HG02678 (cell line): Measurements from ENCODE around the gene SPATA13.
"Not testable (repeated sequence)": the region's sequence is repeated elsewhere in the genome, so short reads cannot be mapped to it uniquely, and the experiment has no call there.

Experiments
- ATAC-seq: cut with Tn5 transposase; IDR thresholded peaks from one replicate; pipeline ENCODE4 v1.9.1; 2021; ENCODE audit warnings: mild to moderate bottlenecking, moderate library complexity; ENCODE audit not compliant: unreplicated experiment

SPATA13 gene

DNA sequence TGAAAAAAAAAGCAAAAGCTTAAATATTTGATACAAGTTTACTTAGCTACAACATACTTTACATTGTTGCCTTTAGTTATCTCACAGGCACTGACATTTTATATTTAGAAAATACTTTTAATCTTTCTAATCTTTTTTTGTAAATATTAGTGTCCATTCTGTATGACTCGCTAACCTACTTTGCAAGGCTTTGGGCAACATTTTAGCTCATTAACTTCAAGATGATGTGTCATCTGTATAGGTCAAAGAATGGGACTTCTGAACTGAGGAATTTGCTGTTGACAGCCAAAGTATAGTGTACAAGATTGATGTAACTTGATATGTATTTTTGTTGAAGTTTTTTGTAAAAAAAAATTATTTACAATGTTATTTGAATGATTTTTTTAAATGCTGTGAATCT, 146.1 kb downstream of the SPATA13 start:
- no peak for ATAC-seq

DNA sequence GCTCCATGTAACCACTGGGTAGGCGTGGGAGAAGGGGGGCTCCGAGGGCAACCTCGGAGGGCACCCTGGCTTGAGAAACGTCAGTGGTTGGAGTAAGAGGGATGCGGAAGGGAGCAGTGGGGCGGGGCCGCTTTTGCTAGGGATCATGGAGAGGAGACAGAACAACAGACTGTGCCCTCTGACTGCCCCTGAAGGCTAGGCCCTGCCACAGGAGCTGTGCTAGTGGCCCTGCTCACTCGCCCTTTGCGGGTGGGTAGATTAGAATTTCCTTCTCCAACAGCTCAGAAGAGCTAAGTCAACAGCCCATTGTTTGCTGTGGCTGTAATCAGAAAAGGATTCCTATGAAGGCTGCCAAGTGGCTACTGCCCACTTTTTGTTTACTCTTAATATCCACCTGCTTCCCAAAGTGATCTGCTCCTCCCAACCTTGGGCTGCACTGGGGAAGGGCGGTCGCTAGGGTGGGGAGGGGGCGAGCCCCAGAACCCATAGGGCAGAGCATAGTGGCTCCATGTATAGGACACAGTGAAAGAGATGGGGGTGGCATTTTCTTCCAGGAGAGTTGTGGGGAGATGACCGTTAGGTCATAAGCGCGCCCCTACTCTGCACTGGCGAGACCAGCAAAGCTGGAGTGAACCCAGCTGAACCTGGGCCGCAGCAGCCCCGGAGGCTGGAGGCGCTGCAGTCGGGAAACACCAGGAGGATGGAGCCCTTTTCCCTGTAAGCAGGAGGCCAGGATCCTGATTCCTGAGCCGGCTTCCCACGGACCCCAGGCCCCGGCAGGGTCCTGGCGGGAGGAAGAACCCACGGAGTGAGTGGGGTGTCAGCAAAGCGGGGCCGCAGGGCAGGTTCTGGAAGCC, 146.9 kb downstream of the SPATA13 start:
- ATAC-seq, result no peak

DNA sequence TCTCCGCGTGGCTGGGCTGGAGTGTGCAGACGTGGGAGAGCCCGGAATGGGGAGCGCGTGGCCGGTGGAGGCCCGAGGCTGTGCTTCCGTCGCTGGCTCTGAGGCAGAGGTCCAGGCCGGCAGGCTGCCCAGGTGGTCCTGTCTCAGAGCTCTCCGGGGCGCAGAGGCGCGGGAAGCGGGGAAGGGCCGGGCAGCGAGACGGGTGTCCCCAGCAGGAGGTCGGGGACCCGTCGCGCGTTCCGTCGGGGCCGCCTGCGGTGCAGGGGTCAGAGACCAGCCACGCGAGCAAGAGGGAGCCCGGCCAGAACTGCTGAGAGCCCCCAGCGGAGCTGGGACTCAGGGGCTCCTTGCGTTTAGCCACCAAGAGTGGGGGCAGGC, 147.5 kb downstream of the SPATA13 start:
- ATAC-seq, result no peak

DNA sequence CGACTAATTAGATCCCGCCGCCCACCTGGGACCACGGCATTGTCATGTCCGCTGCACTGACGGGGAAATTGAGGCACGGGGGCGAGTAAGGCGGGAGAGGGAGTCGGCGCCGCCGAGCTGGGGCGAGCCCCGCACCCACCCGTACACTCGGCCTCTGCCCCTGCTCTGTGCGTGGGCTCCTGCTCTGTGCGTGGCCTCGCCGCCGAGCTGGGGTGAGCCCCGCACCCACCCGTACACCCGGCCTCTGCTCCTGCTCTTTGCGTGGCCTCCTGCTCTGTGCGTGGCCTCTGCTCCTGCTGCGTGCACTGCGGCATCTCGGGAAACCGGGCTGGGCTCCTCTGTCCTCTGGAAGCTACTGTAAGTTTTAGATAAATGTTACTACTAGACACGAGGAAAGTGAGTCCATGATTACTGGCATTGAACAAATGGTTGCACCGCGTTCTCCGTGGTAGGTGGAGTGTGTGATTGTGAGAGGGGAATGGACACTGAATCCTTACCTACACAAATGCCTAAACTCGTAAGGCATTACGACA, 148.0 kb downstream of the SPATA13 start:
- no peak for ATAC-seq

DNA sequence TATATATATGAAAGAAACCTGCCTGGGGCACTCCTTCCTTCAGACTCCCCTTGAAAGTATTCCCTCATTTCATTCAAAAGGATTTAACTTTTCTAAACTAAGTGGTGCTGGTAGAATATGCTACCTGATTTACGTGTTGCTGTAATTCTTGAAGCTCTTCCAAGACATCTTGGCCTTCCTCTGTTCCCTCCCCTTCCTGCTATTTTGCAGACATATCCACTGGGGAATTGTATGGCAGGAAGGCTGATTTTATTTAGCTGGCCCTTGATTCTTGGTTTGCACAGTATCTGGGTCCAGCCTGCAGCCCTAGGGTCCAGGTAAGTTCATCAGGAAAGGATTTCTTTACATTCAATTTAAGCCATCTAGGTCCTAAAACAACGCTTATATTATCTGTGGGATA, 148.8 kb downstream of the SPATA13 start, which contains the start of gene C1QTNF9:
C1QTNF9 (plus strand) TSS at position 281 of the 400 bp plus-strand sequence. CDS start 6,424 bp downstream, outside the sequence.
- ATAC-seq, result not testable (repeated sequence)

DNA sequence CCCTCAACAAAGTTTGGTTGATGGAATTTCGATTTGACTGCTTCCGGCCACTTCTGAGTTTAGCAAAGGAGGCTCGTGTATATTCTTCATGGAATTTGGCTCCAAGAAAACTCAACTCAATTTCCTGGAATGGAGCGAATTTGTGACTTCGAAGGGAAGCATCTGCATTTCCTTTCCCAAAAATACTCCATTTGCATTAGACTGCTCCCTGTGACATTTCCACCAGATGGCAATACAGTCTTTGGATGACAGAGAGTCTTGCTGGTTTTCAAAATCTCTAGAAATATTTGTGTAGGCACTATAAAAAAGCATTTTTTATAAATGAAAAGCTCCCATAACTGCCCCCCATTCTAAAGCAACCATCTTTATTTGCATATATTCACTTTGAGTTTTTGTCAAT, 152.9 kb downstream of the SPATA13 start:
- ATAC-seq, result no peak

DNA sequence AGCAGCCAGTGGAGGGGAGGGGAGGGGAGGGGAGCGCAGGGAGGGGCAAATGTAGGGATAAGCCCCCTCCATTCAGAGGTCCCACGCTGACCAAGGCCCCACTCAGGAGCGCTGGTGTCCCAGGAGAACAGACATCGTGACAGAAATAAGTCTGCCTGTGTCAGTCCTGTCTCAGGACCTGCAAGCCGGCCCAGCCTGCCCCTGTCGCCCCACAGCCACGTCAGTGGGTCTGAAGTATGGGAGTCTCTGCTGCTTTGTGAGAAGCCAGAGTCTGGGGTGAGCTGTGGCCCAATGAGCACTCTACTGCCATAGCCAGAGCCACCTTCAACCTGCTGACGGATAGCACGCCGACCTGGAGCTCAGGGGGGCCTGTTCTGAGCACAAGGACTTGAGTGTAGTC, 157.3 kb downstream of the SPATA13 start:
- ATAC-seq, result not testable (repeated sequence)

DNA sequence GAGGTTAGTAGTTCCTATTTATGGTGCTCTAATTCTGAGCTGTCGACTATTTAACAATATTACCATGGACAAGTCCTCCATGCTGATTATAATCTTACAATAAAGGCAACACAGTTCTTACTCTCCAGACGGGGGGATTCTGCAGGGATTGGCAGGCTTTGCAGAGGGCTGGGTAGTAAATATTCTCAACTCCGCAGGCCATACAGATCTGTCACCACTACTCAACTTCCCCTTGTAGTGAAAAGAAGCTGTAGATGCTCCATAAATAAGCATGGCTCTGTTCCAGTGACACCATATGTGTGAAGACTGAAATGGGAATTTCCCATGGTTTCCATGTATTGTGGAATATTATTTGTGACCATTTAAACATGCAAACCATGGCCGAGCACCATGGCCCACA, 158.4 kb downstream of the SPATA13 start:
- ATAC-seq, result not testable (repeated sequence)

DNA sequence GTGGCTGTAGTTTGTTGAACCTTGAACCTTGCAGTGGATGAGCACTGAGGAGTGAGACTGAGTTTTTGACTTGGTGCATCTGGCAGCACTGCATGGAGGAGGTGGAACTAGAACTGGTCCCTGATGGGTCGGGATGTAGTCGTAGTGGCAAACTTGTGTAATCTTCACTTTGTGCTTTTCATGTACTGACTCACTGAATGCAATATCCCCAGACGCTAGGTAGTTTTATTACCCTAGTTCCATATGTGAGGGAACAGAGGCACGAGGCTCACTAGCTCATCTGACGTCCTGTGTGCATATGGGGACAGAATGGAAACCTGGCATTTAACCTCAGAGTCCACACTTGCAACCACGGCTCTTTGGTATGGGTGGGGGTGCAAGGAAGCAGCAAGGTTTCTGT, 159.1 kb downstream of the SPATA13 start:
- not testable (repeated sequence) for ATAC-seq

DNA sequence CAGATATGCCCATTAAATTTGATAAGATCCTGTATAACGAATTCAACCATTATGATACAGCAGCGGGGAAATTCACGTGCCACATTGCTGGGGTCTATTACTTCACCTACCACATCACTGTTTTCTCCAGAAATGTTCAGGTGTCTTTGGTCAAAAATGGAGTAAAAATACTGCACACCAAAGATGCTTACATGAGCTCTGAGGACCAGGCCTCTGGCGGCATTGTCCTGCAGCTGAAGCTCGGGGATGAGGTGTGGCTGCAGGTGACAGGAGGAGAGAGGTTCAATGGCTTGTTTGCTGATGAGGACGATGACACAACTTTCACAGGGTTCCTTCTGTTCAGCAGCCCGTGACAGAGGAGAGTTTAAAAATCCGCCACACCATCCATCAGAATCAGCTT, 160.9 kb downstream of the SPATA13 start:
- not testable (repeated sequence) for ATAC-seq

DNA sequence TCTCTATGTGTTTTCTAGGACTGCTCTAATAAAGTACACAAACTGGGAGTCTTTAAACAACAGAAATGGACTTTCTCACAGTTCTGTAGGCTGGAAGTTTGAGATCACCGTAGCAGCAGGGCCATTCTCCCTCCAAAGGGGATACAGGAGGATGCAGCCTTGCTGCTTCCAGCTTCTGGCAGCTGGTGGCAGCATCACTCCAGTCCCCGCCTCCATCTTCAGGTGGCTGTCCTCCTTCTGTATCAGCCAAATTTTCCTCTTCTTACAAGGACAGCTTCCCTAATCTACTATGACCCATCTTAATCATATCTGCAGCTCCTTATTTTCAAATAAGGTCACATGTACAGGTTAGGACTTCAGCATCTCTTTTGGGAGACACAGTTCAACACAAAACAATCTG, 161.9 kb downstream of the SPATA13 start:
- not testable (repeated sequence) for ATAC-seq

DNA sequence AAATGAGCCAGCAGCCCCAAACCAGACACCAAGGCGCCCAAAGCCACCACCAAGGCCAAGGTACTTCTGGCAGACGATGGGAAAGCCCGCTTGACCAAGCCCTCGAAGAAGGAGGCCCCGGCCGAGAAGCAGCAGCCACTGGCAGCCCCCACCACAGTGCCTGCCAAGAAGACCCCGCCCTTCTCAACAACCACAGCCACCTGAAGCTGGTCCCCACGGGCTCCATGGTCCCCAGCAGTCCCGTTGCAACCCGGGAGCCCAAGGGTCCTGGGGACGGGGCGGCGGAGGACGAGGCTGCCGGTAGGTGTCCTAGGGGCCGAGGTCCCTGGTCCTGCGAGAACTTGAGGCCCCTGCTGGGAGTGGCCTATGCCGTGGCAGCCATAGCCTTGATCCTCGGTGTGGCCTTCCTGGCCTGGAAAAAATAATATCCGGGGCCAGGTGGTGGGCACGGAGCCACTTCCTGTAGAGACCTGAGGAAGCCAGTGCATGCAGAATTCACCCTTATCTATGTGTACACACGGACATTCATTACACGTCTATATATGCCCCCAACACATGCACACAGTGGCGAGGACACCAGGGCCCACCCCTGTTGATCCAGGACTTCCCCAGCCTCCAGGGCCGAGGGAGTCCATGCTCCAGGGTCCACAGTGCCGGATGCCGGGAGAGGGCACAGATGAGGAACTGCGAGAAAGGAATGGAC, 162.7 kb downstream of the SPATA13 start:
- ATAC-seq, result no peak

DNA sequence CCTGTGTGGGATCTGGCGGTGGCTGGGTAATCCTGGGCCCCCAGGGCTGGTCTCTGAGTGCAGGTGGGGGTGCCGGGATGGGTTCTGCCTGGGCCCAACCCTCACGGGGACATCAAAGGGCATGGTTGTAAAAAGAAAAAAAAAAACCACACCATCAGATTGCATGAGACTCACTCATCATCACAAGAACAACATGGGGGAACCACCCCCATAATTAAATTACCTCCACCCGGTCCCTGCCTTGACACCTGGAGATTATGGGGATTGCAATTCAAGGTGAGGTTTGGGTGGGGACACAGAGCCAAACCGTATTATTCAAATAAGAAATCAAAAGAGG, 163.2 kb downstream of the SPATA13 start:
- no peak for ATAC-seq

DNA sequence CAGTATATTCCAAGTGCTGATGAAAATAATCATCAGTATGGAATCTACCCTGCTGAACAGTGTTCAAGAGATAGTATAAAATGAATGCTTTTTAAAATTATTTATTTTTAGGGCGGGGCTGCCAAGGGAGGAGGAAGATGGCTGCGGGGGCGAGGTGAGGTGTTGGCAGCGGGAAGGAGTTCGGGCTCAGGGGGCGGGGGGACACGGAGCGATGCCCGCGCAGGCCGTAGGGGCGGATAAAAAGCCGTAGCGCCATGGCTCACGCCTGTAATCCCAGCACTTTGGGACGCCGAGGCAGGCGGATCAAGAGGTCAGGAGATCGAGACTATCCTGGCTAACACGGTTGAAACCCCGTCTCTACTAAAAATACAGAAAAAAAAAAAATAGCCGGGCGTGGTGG, 167.1 kb downstream of the SPATA13 start:
- ATAC-seq, result not testable (repeated sequence)

DNA sequence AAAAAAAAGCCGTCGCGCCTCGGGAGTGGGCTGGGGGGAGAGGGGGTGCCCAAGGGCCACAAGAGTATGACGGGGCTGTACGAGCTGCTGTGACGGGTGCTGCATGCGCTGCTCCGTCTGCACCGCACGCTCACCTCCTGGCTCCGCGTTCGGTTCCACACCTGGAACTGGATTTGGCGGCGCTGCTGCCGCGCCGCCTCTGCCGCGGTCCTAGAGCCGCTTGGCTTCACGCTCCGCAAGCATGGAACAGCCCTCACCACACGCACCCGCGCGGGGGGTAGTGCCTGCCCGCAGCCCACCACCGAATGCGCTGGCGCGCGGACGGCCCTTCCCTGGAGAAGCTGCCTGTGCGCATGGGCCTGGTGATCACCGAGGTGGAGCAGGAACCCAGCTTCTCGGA, 167.6 kb downstream of the SPATA13 start:
- ATAC-seq, result no peak

DNA sequence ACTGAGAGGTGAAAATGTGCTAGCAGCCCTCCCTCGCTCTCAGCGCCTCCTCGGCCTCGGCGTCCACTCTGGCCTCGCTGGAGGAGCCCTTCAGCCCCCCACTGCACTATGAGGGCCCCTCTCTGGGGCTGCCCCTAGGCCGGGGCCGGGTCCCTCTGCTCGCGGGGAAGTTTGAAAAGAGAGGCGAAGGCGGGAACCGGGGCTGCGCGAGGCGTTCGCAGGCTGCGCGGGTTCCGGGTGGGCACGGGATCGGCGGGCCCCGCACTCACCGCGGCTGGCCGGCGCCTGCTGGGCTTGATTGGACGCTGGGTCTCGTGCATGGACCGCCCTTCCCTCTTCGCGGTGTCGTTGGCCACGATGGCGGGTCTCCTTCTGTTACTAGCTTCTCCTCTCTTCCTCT, 178.2 kb downstream of the SPATA13 start:
- no peak for ATAC-seq

DNA sequence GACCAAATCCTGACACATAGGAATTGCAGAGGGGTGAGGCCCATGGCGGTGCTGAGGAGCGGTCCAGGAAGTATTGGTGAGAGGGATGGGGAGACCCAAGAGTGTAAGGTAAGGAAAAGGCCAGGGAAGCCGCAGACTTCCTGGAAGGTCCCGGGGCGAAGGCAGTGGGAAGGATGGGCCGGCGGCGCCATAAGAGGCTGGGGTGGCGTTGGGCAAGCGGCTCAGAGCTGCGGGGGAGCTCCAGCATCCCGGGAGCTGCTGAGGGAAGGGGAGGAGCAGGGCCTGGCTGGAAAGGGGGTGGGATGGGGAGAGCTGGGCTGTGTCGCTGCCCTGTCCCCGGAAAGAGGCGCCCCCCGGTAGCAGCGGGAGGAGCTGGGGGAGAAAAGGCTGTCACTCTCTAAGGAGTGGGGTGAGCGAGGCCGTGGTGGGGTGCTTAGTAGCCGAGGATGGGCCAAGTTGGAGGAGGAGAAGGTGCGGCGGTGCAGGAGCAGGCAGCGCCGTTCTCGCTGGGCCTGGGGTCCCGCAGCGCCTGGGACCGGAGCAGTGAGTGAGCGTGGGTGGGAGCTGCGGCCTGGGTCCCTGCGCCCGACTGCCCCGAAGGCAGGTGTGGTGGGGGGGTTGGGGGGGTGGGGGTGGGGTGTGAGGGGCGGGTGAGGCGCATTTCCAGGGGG, 179.6 kb downstream of the SPATA13 start:
- no peak for ATAC-seq

DNA sequence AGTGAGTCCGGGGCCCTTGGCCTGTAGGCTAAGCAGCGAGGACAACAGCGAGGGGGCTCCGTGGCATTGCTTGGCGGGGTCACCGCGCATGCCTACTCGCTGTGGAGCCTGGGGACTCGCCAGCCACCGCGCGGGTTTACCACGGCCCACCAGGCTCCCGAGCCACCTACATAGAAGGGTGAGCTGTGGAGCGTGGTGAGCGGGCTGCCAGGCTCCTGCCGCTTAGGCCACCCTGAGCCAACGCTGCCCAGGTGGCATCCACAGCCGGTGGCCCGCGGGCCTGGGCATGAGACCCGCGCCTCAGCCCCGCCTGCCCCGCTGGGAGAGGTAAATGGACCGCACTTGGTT, 180.1 kb downstream of the SPATA13 start:
- no peak for ATAC-seq

DNA sequence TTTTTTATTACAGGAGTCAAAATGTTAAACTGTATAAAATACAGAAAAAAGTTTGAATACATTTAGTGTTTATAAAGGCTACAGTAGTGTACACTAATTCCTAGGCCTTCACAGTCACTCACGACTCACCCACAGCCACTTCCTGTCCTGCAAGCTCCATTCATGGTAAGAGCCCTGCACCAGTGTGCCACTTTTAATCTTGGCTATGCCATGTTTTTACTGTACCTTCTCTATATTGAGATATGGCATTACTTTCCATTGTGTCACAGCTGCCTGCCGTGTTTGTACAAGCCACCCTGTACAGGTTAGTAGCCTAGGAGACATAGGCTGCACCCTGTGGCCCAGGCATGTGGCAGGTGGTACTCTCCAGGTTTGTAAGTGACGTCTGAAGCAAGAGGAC, 180.9 kb downstream of the SPATA13 start:
- no peak for ATAC-seq

DNA sequence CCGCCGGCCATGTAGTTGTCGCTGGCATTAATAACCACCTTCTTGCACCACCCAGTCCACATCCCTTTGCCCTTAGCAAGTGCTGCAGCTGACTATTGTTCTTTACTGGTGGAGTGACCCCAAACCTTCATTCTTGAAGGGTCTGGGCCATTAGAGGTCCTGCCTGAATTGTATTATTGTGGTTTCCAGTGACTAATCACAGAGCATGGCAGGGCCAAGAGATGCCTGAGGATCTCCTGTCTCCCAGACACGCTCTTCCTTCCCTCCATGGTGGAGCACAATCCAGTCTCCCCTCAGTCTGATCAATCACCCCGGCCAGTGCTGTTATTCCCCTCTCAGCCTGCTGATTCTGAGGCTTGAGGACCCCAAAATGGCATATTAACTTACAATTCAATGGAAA, 187.9 kb downstream of the SPATA13 start:
- ATAC-seq, result no peak

DNA sequence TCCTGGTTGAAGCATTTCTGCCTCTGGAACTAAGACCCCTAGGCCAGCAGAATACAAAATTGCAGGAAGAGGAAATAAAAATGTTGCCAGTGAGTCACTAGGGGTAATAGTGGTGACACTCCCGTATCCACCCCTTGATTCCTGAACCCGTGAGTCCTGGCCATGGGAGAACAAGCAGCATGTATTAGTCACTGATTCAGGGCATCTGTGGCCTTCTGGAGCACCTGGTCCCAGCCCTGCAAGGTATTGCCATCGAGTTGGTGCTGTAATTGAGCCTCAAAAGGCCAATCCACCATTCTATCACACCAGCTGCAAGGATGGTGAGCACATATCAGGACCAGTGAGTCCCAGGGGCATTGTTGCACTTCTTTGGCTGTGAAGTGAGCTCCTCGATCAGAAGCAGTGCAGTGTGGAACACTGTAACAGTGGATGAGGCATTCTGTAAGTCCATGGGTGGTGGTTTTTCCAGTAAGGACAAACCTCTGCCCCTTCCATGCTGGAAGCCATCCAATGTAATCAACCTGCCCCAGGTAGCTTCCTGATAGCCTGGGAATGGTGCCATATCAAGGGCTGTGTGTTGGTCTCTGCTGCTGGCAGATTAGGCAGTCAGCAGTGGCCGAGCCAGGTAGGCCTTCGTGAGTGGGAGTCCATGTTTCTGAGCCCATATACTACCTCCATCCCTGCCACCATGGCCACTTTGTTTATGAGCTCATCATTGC, 188.4 kb downstream of the SPATA13 start:
- no peak for ATAC-seq
